CD4-positive, alpha-beta T cell (primary cell): Measurements from ENCODE around the gene FAM174C. TPM values are rescaled to one million over a fixed set of nuclear protein-coding genes. Genes with fewer than 3 reads are reported as not detected.

Experiments
- ATAC-seq: fragments of 200-7000 bp; cut with Tn5 transposase; one replicate; pipeline ENCODE4 v1.10.0; 2022; ENCODE audit warnings: mild to moderate bottlenecking; ENCODE audit not compliant: poor library complexity
- CTCF ChIA-PET: fragments of 350-600 bp; sonication (Branson Sonifier 250); formaldehyde crosslinking; loops from one replicate; lab custom pipeline; 2021; ENCODE audit warnings: antibody characterized with exemption, inconsistent platforms; lab: Charles Lee
- POLR2A ChIA-PET: fragments of 350-600 bp; sonication (Branson Sonifier 250); formaldehyde crosslinking; loops from one replicate; lab custom pipeline; 2021; ENCODE audit warnings: antibody characterized with exemption, inconsistent platforms; lab: Charles Lee
- DNase-seq, 14 experiments: peaks; one replicate each; pipeline ENCODE4 v3.0.0-alpha.2; 2013 to 2020; ENCODE audit warnings: mixed read lengths in 2 of 14
- H3K27ac ChIP-seq, 2 donors: one replicate each; pipeline versions ENCODE4 v1.5.1 to v1.7.0; 2013; ENCODE audit warnings: low read length in 2 of 2, low read depth in 1 of 2, mild to moderate bottlenecking in 1 of 2
- H3K27me3 ChIP-seq, 2 experiments: 1 replicate in 1 of 2; 2 replicates in 1 of 2; pipeline versions ENCODE4 v1.6.1 to v1.7.0; 2013; ENCODE audit warnings: low read length in 2 of 2, control low read depth in 1 of 2, mild to moderate bottlenecking in 1 of 2, moderate library complexity in 1 of 2; ENCODE audit not compliant: insufficient read depth in 2 of 2, control insufficient read depth in 1 of 2
- H3K36me3 ChIP-seq: one replicate; pipeline ENCODE4 v1.6.1; 2013; ENCODE audit warnings: low read length, control low read depth; ENCODE audit not compliant: insufficient read depth
- H3K4me1 ChIP-seq: one replicate; pipeline ENCODE4 v1.6.1; 2013; ENCODE audit warnings: low read length, control low read depth; ENCODE audit not compliant: insufficient read depth
- H3K4me3 ChIP-seq: one replicate; pipeline ENCODE4 v1.5.1; 2013; ENCODE audit warnings: mild to moderate bottlenecking, low read length, moderate library complexity
- H3K9me3 ChIP-seq, 2 experiments: 1 replicate in 1 of 2; 2 replicates in 1 of 2; pipeline versions ENCODE4 v1.6.1 to v1.7.0; 2013; ENCODE audit warnings: low read length in 2 of 2, mild to moderate bottlenecking in 2 of 2, control low read depth in 1 of 2, moderate library complexity in 1 of 2; ENCODE audit not compliant: control insufficient read depth in 1 of 2, insufficient read depth in 1 of 2
- H3K27ac Mint-ChIP-seq: one replicate; pipeline ENCODE4 v1.8.0; 2020; ENCODE audit warnings: mixed read lengths
- H3K27me3 Mint-ChIP-seq: one replicate; pipeline ENCODE4 v1.8.0; 2021; ENCODE audit warnings: mixed read lengths
- H3K36me3 Mint-ChIP-seq: one replicate; pipeline ENCODE4 v1.8.0; 2021; ENCODE audit warnings: low read depth, mixed read lengths
- H3K4me1 Mint-ChIP-seq: one replicate; pipeline ENCODE4 v1.8.0; 2021; ENCODE audit warnings: low read depth, mixed read lengths
- H3K4me3 Mint-ChIP-seq: one replicate; pipeline ENCODE4 v1.8.0; 2020; ENCODE audit warnings: mild to moderate bottlenecking, mixed read lengths
- H3K9me3 Mint-ChIP-seq: one replicate; pipeline ENCODE4 v1.8.0; 2020; ENCODE audit warnings: mixed read lengths
- intact Hi-C, 2 experiments: fragments of 100-400 bp; cut with DNase I in 1 of 2; cut with micrococcal nuclease in 1 of 2; formaldehyde crosslinking; loops; one replicate each; pipeline versions ENCODE4 v1.15.1 to v1.9.0; 2023 to 2025; cut with DNase I, micrococcal nuclease
- total RNA-seq, 174 experiments: library from RNA in 2 of 174; stranded (reverse) in 2 of 174; gene quantifications; one replicate each; pipeline ENCODE4 v1.2.3 and lab custom pipeline; 2021 to 2026
- TF ChIP-seq, protein P1 (sequence below): fragments of 200-600 bp; IDR thresholded peaks from one replicate; pipeline ENCODE4 v1.8.0; 2022; ENCODE audit warnings: antibody characterized with exemption, mild to moderate bottlenecking

The FAM174C gene
- total RNA-seq, 2 experiments from 2014 or later = 32.0 to 38.3 TPM

- H3K36me3 ChIP-seq = peaks cover 7% of the 10 kb centered on the region
- H3K27ac ChIP-seq = peak within 1 kb of the TSS in 1 of 2 donors; percentile 25
- peak within 1 kb of the TSS; percentile 89 for H3K27ac Mint-ChIP-seq
- peak; percentile 82 to 96 (median 92) for DNase-seq
- H3K4me1 ChIP-seq = peaks cover 78% of the 10 kb centered on the region
- H3K27me3 Mint-ChIP-seq = peaks cover 13% of the 10 kb centered on the region
- peak; percentile 63 for ATAC-seq
- ChIA-PET CTCF (interaction anchor here (1.0 to 1.9 kb wide), 5 partner anchors 25 to 321 kb away, joined by 3 to 7 read pairs (median 3); no protein-coding TSS in a partner anchor), POLR2A (interaction anchor here (1.5 to 7.9 kb wide), 3 partner anchors 26 to 128 kb away, joined by 4 to 476 read pairs (median 8); partner anchors contain the start of genes CIRBP and FAM174C)
- TF ChIP-seq, protein P1, sequence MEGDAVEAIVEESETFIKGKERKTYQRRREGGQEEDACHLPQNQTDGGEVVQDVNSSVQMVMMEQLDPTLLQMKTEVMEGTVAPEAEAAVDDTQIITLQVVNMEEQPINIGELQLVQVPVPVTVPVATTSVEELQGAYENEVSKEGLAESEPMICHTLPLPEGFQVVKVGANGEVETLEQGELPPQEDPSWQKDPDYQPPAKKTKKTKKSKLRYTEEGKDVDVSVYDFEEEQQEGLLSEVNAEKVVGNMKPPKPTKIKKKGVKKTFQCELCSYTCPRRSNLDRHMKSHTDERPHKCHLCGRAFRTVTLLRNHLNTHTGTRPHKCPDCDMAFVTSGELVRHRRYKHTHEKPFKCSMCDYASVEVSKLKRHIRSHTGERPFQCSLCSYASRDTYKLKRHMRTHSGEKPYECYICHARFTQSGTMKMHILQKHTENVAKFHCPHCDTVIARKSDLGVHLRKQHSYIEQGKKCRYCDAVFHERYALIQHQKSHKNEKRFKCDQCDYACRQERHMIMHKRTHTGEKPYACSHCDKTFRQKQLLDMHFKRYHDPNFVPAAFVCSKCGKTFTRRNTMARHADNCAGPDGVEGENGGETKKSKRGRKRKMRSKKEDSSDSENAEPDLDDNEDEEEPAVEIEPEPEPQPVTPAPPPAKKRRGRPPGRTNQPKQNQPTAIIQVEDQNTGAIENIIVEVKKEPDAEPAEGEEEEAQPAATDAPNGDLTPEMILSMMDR = no peak
- intact Hi-C loops = loop anchor here in 1 of 2 experiments (5.0 to 10.0 kb wide), 3 partner anchors 49 to 447 kb away; partner anchors contain the start of genes CNN2, PTBP1, RNU6-2 and TMEM259
- peaks cover 4% of the 10 kb centered on the region for H3K36me3 Mint-ChIP-seq
- peaks cover 0 to 4% of the 10 kb centered on the region in 2 experiments for H3K9me3 ChIP-seq
- H3K4me3 ChIP-seq = peak within 1 kb of the TSS; percentile 53
- no peaks in the 10 kb centered on the region for H3K9me3 Mint-ChIP-seq
- peaks cover 31% of the 10 kb centered on the region for H3K4me1 Mint-ChIP-seq
- peak within 1 kb of the TSS; percentile 91 for H3K4me3 Mint-ChIP-seq
- peaks cover 6% of the 10 kb centered on the region in 2 experiments for H3K27me3 ChIP-seq
Observed at GRCh38 chr19:1241417-1242095, 33.8 kb upstream of the FAM174C start, which contains the start of gene ATP5F1D. Gene ATP5F1D (plus strand): TSS chr19:1241751. CDS start chr19:1241851, 100 bp downstream.

- peaks cover 4% of the 10 kb centered on the region for H3K27me3 Mint-ChIP-seq
- TF ChIP-seq, protein P1 = peak; percentile 85
- Histone ChIP-seq H3K36me3 (peaks cover 7% of the 10 kb centered on the region), H3K27ac (no peak overlapping the region), H3K4me1 (peaks cover 71% of the 10 kb centered on the region), H3K4me3 (no peak overlapping the region), H3K9me3 (no peaks in the 10 kb centered on the region), H3K27me3 (no peaks in the 10 kb centered on the region)
- peak overlapping the region; percentile 84 for H3K4me3 Mint-ChIP-seq
- peaks cover 22% of the 10 kb centered on the region for H3K4me1 Mint-ChIP-seq
- intact Hi-C loops = loop anchor here (1.0 to 10.0 kb wide), 5 partner anchors 22 to 449 kb away; partner anchors contain the start of genes CNN2 (in 1 of the 2), PTBP1 (in 1 of the 2), RNU6-2 (in 1 of the 2) and TMEM259 (in 1 of the 2)
- DNase-seq (peak; percentile 79 to 92 (median 86)), ATAC-seq (peak; percentile 45)
- ChIA-PET CTCF (interaction anchor here (0.6 to 3.1 kb wide), 30 partner anchors 9 to 248 kb away, joined by 3 to 255 read pairs (median 6); partner anchors contain the start of genes ABCA7, ARHGAP45, CIRBP and CNN2), POLR2A (interaction anchor here (0.6 to 7.9 kb wide), 9 partner anchors 9 to 447 kb away, joined by 3 to 476 read pairs (median 16); partner anchors contain the start of genes ARHGAP45, CIRBP, FAM174C and GPX4)
- peak overlapping the region; percentile 82 for H3K27ac Mint-ChIP-seq
- peaks cover 4% of the 10 kb centered on the region for H3K36me3 Mint-ChIP-seq
- no peaks in the 10 kb centered on the region for H3K9me3 Mint-ChIP-seq
Observed at GRCh38 chr19:1243768-1244692, 31.3 kb upstream of the FAM174C start.
